Panc1 (cell line): ENCODE data around the gene FOSL2. TPM values are rescaled to one million over a fixed set of nuclear protein-coding genes. Genes with fewer than 3 reads are reported as not detected.
A peak's percentile ranks its signal among the peaks of the same experiment; 100 is the strongest.

Experiments used
- ATAC-seq: fragments of 200-7000 bp; cut with Tn5 transposase; 2 replicates; pipeline ENCODE4 v1.9.1; 2020; ENCODE audit warnings: mild to moderate bottlenecking, moderate library complexity
- BruUV-seq: library from RNA; stranded (reverse); fragments of 400-500 nt; replicated peaks from 2 replicates; lab custom pipeline; 2021; lab: Mats Ljungman, UMichigan
- CTCF ChIA-PET: fragments of 300-600 bp; sonication (Branson Sonifier 250); formaldehyde crosslinking; loops from one replicate; lab custom pipeline; 2022; ENCODE audit warnings: antibody characterized with exemption; lab: Charles Lee
- POLR2A ChIA-PET: fragments of 300-600 bp; sonication (Branson Sonifier 250); formaldehyde crosslinking; loops from one replicate; lab custom pipeline; 2022; ENCODE audit warnings: antibody characterized with exemption; lab: Charles Lee
- DNase-seq: peaks from one replicate; pipeline ENCODE4 v3.0.0-alpha.2; 2010; ENCODE audit warnings: low read depth, low spot score
- H3K27ac ChIP-seq: 2 replicates; pipeline ENCODE4 v1.5.1; 2011; ENCODE audit warnings: mild to moderate bottlenecking, low read length, inconsistent platforms
- H3K27me3 ChIP-seq: fragments of 200-500 bp; sonication (Bioruptor generic); 2 replicates; pipeline ENCODE4 v1.6.0; 2014; ENCODE audit warnings: low read length, inconsistent platforms; ENCODE audit not compliant: control insufficient read depth, insufficient read depth
- H3K36me3 ChIP-seq: fragments of 200-500 bp; sonication (Bioruptor generic); 2 replicates; pipeline ENCODE4 v1.5.1; 2014; ENCODE audit warnings: inconsistent platforms, mild to moderate bottlenecking, low read length, moderate library complexity; ENCODE audit not compliant: control insufficient read depth, insufficient read depth
- H3K4me1 ChIP-seq: 2 replicates; pipeline ENCODE4 v1.5.1; 2011; ENCODE audit warnings: inconsistent platforms, mild to moderate bottlenecking, low read length, moderate library complexity; ENCODE audit not compliant: control insufficient read depth, insufficient read depth
- H3K4me3 ChIP-seq, 2 experiments: 2 replicates each; pipeline ENCODE4 v1.5.1; 2011 to 2012; ENCODE audit warnings: low read depth in 2 of 2, low read length in 2 of 2, mild to moderate bottlenecking in 2 of 2, inconsistent platforms in 1 of 2, moderate library complexity in 1 of 2
- H3K9me3 ChIP-seq: fragments of 200-500 bp; sonication (Bioruptor generic); 2 replicates; pipeline ENCODE4 v1.5.1; 2014; ENCODE audit warnings: low read depth, mild to moderate bottlenecking, inconsistent platforms, low read length, moderate library complexity; ENCODE audit not compliant: control insufficient read depth, insufficient read depth
- POLR2AphosphoS5 ChIP-seq: IDR thresholded peaks from 2 replicates; pipeline ENCODE4 v1.6.1; 2012; ENCODE audit warnings: mild to moderate bottlenecking, low read depth, low read length, moderate library complexity
- SIN3A ChIP-seq: IDR thresholded peaks from 2 replicates; pipeline ENCODE4 v1.6.1; 2012; ENCODE audit warnings: low read depth, mild to moderate bottlenecking, low read length, moderate library complexity, borderline replicate concordance; ENCODE audit not compliant: insufficient read depth
- TCF7L2 ChIP-seq: IDR thresholded peaks from 2 replicates; pipeline ENCODE4 v1.6.1; 2011; ENCODE audit warnings: mild to moderate bottlenecking, low read depth, low read length, inconsistent platforms
- in situ Hi-C: cut with HindIII; loops from 2 replicates; pipeline ENCODE4 v1.10.0; 2016; ENCODE audit warnings: low sequenced_read_pairs, low pct_unique_long_range_greater_than_20kb
- intact Hi-C: fragments of 100-400 bp; cut with micrococcal nuclease; formaldehyde crosslinking; loops from one replicate; pipeline ENCODE4 v1.10.0; 2022; ENCODE audit not compliant: unreplicated experiment
- total RNA-seq: library from RNA; stranded (reverse); gene quantifications from one replicate; pipeline ENCODE4 v1.2.1, GENCODE V29; 2021; ENCODE audit not compliant: unreplicated experiment
- TF ChIP-seq, protein P1 (sequence below), 2 experiments: IDR thresholded peaks; 2 replicates each; pipeline ENCODE4 v1.6.1; 2011 to 2012; ENCODE audit warnings: low read depth in 2 of 2, control low read depth in 1 of 2, low read length in 1 of 2, mild to moderate bottlenecking in 1 of 2, moderate library complexity in 1 of 2; ENCODE audit not compliant: insufficient read depth in 1 of 2
- TF ChIP-seq, protein P2 (sequence below): fragments of 450-650 bp; IDR thresholded peaks from 2 replicates; pipeline ENCODE4 v1.5.1; 2017; ENCODE audit warnings: mild to moderate bottlenecking

The FOSL2 gene
- total RNA-seq, 1 experiment from 2014 or later, result 29.0 TPM

DNA sequence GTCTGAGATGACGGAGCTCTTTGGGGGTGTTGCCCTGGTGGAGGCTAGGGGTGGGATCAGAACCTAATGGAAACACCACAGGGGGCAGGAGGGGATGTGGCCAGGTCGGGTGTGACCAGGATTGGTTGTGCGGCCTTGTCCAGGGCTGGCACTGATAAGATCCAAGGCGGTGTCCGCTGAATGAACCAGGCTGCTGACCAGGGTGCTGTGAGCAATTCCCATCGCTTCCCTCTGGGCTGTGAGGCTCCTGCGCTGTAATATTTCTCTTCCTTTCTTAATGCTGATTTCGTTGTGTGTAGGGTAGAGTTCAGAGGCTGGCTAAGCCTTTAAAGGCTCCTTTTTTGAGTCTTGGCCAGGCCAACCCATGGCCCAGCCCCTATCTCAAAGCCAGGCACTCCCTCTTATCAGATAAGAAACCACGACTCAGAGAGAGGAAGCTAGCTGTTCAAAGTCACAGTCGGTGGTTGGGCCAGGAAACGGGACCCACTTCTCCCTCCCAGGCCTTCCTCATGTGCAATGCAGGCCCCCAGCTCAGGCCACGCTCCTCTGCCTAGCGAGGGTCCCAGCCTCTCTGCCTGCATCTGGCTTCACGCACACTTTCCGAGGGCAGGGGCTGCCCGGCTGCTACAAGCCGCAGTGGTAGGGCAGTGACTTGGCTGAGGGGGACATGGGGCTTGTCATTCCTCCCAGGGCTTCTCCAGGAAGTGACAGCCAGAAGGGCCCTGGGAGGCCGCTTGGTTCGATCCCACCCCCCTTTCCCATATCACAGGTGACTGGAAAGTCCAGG is 26.0 kb upstream of the FOSL2 start:
- Histone ChIP-seq H3K4me1 (no peaks in the 10 kb centered on the region; the same call in 1 of the 2 replicates), H3K9me3 (no peaks in the 10 kb centered on the region), H3K27me3 (no peaks in the 10 kb centered on the region), H3K27ac (no peak overlapping the region), H3K4me3 (no peak overlapping the region), H3K36me3 (no peaks in the 10 kb centered on the region)
- BruUV-seq, result no TSS peak
- intact Hi-C loops, result no loop called here
- in situ Hi-C loops, result no loop called here
- ATAC-seq (peak; percentile 35; the same call in 1 of the 2 replicates), DNase-seq (no peak)
- ChIA-PET CTCF (no interaction called here), POLR2A (no interaction called here)
- no peak for TF ChIP-seq TCF7L2
- TF ChIP-seq, protein P1, sequence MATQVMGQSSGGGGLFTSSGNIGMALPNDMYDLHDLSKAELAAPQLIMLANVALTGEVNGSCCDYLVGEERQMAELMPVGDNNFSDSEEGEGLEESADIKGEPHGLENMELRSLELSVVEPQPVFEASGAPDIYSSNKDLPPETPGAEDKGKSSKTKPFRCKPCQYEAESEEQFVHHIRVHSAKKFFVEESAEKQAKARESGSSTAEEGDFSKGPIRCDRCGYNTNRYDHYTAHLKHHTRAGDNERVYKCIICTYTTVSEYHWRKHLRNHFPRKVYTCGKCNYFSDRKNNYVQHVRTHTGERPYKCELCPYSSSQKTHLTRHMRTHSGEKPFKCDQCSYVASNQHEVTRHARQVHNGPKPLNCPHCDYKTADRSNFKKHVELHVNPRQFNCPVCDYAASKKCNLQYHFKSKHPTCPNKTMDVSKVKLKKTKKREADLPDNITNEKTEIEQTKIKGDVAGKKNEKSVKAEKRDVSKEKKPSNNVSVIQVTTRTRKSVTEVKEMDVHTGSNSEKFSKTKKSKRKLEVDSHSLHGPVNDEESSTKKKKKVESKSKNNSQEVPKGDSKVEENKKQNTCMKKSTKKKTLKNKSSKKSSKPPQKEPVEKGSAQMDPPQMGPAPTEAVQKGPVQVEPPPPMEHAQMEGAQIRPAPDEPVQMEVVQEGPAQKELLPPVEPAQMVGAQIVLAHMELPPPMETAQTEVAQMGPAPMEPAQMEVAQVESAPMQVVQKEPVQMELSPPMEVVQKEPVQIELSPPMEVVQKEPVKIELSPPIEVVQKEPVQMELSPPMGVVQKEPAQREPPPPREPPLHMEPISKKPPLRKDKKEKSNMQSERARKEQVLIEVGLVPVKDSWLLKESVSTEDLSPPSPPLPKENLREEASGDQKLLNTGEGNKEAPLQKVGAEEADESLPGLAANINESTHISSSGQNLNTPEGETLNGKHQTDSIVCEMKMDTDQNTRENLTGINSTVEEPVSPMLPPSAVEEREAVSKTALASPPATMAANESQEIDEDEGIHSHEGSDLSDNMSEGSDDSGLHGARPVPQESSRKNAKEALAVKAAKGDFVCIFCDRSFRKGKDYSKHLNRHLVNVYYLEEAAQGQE (IDR thresholded peaks at IDR 0.05; ENCODE audit: insufficient read depth in 1 of 2, low read depth in 2 of 2, low read length in 1 of 2), result peak in 1 of 2 experiments; percentile 38; a peak in 1 of 4 replicates

DNA sequence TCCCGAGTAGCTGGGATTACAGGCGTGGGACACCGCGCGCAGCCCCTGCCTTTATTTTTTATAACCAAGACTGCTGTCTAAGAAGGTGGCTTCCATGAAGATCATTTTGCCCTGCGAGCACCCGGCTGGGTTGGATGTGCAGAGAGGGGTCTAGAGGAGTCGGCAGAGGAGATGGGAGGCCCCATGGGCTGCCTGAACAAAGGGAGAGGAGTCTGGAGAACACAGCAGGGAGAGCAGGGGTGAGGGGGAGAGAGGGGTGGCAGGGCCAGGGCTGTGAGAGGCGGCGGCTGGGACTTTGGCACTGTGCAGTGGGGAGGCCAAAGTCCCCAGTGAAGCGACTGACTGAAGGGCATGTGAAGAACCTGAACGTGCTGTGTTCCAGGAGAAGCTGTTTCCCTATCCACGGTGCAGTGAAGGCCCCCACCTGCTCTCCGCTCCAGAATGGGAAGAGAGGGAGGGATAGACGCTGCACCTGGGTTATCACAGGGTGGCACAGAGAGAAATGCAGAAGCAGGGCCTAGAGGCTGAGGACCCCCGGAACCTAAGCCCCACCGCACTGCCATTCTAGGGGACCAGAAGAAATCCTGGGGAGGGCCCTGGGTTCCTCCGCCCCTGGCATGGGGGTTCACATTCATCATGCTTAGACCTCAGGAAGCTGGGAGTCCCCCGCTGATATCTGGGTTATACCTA is 24.8 kb upstream of the FOSL2 start:
- H3K27me3 ChIP-seq, result no peaks in the 10 kb centered on the region
- ChIA-PET POLR2A (no interaction called here), CTCF (no interaction called here)
- no peak overlapping the region for H3K4me3 ChIP-seq
- TF ChIP-seq, protein P1 (IDR thresholded peaks at IDR 0.05; ENCODE audit: insufficient read depth in 1 of 2, low read depth in 2 of 2, low read length in 1 of 2), result no peak
- TF ChIP-seq TCF7L2 (no peak), POLR2AphosphoS5 (no peak), SIN3A (no peak)
- TF ChIP-seq, protein P2, sequence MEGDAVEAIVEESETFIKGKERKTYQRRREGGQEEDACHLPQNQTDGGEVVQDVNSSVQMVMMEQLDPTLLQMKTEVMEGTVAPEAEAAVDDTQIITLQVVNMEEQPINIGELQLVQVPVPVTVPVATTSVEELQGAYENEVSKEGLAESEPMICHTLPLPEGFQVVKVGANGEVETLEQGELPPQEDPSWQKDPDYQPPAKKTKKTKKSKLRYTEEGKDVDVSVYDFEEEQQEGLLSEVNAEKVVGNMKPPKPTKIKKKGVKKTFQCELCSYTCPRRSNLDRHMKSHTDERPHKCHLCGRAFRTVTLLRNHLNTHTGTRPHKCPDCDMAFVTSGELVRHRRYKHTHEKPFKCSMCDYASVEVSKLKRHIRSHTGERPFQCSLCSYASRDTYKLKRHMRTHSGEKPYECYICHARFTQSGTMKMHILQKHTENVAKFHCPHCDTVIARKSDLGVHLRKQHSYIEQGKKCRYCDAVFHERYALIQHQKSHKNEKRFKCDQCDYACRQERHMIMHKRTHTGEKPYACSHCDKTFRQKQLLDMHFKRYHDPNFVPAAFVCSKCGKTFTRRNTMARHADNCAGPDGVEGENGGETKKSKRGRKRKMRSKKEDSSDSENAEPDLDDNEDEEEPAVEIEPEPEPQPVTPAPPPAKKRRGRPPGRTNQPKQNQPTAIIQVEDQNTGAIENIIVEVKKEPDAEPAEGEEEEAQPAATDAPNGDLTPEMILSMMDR, result no peak
- ATAC-seq (peak; percentile 46), DNase-seq (no peak)
- in situ Hi-C loops, result no loop called here
- intact Hi-C loops, result no loop called here
- BruUV-seq, result no TSS peak
- no peaks in the 10 kb centered on the region; the same call in 1 of the 2 replicates for H3K4me1 ChIP-seq
- H3K9me3 ChIP-seq, result no peaks in the 10 kb centered on the region
- H3K27ac ChIP-seq, result no peak overlapping the region
- H3K36me3 ChIP-seq, result no peaks in the 10 kb centered on the region
